GM19467 (cell line): ENCODE results near the gene CAMTA1.
"Not testable (repeated sequence)": the region's sequence is repeated elsewhere in the genome, so short reads cannot be mapped to it uniquely, and the experiment has no call there.

Experiments
- ATAC-seq: cut with Tn5 transposase; IDR thresholded peaks from one replicate; pipeline ENCODE4 v1.9.1; 2021; ENCODE audit warnings: mild to moderate bottlenecking, moderate library complexity; ENCODE audit not compliant: unreplicated experiment

CAMTA1 gene

DNA sequence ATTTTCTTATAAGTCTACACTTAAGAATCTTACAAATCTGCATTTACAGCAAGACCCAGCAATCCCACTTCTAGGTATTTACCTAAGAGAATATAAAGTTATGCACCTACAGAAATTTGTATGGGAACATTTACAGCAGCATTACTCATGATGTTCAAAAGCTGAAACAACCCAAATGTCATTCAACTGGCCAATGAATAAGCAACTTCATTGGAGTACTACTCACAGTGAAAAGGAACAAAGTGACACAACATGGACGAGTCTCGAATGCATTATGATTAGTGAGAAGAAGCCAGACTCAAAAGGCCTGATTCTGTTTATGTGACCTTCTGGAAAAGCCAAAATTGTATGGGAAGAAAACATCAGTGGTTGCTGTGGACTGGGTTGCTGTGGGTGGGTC, 116.9 kb downstream of the CAMTA1 start:
- ATAC-seq = no peak

DNA sequence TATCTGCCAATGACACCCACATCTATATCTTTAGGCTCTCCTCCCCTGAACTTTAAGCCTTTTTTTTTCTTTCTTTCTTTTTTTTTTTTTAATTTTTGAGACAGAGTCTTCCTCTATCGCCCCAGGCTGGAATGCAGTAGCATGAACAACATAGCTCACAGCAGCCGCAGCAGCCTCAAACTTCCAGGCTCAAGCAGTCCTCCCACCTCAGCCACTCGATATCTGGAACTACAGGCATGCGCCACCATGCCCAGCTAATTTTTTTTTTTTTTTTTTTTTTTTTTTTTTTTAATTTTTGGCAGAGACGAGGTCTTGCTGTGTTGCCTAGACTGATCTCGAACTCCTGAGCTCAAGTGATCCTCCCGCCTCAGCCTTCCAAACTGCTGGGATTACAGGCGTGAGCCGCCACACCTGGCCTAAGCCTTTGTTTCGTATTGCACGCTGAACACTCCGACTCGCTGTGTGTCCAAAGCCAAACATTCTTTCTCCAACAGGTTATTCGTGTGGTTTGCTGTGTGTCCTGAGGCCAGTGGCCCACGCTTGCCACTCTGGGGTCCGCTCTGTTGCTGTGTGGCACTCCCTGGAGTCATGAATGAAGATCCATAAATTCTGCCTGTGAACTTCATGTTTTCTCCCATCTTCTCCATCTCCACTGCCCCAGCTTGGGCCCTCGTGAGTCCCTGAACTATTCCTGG, 119.4 kb downstream of the CAMTA1 start:
- no peak for ATAC-seq

DNA sequence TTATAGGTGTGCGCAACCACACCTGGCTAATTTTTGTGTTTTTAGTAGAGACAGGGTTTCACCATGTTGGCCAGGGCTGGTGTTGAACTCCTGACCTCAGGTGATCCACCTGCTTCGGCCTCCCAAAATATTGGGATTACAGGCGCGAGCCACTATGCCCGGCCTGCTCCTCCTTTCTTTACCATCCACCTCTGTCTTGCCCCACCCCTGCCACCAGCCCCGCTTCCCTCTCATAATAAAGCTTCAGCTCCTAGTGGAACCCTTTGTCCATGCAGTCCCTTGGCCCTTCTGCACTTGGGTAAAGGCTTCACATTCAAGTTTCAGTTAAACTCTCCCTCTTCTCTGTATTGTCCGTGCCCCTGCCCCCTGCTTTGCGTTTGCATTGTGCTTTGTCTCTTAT, 120.1 kb downstream of the CAMTA1 start:
- no peak for ATAC-seq

DNA sequence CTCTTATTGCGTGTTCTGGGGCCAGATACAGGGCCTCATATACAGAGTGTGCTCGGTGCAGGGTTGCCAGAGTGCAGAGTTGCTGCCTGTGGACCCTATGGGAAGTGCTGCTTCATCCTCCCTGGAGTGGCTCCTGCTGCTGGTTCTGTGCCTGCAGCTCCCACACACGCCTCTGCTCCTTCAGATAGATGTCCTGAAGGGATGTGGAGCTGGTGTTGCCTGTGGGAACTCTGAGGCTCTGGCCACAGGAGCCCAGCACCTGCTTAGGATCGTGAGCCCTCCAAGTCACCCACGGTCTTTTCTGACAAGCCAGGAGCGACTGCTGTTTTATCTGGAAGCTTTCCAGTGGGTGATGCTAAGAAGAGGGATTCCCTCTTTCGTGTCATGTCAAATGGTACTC, 120.5 kb downstream of the CAMTA1 start:
- no peak for ATAC-seq

DNA sequence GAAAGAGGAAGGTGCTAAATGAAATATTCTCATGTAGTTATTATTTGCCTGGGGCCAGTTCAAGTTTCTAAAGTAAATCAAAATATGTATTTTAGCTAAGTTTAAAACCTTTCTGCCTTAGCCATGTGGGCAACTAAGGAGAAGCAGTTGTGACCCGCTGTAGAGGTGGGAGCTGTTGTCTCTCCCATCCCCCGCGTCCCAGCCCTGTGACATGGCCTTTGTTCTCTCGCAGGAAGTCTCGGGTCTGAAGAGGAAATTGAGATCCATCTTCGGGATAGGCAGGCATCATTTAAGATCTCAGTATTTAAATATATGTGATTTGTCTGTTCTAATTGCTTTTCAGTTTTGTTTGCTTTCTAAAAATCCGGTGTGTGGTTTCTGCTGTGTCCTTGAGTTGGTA, 121.5 kb downstream of the CAMTA1 start:
- no peak for ATAC-seq

DNA sequence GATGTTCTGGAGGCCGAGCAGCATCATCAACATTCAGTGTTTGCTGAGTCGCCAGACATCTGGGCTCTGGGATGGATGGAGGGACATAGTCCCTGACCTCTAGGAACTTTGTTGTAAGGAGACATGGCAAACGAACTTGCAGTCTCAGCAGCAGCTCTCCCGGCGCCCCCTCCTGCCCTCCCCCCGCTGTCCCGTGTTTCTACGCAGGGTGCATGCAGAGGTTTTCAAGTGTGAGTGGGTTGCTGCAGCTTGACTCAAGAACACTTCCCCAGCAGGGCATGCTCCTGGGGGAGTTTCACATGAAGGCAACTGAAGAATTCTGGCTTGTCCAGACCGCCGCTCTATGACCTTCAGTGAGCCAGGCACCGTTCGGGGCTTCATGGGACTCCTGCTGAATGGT, 121.9 kb downstream of the CAMTA1 start:
- ATAC-seq = no peak

DNA sequence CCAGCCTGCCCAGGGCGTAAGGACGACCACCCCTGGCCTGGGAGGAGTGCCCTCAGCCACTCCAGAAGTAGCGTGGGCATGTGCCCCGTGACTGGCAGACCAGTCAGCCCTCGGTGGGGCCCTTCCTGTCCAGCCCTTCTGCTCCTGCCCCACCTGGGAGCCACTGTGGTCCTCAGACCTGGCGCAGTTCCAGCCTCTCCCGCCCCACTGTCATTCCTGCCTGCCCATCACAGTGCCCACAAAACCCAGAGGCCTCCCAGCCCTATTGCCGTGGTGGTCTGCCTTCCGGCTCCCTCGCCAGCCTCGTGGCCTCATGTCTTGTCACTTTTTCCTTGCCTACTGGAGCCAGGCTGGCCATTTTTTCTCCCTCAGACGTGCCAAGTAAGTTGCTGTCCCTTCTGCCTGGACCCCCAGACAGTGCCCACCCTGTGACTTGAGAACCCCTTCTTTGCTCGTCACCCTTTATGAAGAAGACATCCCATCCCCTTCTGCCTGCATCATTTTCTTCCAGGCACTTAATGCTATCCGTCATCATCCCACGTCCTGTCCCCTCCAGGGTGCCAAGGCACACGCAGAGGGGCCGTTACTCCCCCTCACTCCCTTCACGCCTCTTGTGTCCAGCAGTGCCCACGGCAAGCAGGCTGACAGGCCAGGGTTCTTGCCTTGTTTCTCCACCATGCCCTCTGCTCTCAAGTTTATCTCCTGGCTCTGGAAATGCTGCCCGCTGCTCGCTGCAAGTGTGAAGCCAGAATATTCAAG, 122.6 kb downstream of the CAMTA1 start:
- ATAC-seq = no peak

DNA sequence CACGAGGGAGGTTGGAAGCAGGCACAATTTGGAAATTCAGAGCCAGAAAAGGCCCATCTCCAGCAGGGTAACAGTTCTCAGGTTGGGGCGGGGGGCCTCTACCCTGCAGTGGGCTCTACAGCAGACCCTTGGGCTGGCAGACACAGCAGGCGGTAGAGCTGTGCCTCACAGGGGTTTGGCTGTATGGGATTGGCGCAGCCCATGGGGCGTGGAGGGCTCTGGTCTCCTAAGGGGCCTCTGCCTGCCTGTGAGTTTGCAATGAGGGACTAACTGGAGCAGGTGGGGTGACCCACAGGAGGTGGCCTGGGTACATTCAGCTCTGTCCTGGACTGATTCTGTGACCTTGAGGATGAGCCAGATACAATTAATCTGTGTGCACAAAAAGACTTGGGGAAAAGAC, 124.1 kb downstream of the CAMTA1 start:
- ATAC-seq = no peak

DNA sequence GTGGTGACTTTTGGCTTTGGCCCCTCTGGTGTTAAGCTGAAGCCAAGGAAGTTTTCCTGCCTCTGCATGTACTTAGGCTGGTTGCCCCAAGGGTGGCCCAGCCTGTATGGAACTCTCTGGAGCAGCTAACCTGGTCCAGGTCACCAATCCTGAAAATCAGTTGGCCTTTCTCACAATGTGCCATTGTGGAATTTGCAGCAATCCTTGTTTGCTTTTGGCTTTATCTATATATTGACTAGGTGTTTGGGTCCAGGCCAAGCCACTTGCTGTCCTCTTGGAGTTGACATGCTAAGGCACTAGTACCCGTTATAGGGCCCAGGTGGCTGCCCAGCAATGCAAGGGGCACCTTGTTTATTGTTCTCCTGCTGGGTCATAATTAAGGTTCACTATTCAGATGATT, 124.6 kb downstream of the CAMTA1 start:
- ATAC-seq = no peak

DNA sequence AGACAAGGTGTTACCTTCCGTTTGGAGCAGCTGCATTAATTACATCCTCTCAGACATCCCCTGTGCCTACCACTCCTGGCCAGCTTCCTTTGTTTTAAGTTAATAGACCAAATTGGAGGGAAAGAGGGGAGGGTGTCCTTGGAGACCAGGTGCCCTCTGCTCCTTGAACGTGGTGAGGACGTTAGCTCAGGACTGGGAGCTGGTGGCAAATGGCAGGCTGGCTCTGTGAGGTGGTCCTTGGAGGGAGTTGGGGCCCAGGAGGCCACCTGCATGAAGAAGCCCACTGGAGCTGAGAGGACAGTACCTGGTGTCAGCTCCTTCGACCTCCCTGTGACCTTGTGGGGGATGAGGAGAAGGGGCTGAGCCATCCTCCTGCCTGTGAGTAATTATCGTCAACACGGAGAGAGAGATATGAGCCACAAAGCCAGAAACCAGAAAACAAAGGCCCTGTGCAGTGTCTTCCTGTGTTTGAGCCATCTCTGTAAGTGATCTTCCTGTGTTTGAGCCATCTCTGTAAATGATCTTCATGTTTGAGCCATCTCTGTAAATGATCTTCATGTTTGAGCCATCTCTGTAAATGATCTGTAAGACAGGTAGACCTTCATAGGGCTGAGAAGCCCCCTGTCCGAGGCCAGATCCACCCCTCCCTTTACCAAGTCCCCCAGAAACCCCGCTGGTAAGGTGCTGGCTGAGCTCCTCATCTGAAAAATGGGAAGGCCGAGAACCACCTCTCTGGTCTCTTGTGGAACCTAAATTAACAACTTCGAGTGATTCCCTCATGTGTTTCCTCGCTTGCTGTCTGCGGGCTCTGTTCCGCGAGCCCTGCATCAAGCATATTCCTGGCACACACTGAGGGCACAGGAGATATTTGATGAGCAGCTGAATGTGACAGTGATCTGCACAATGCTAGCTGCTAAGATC, 126.0 kb downstream of the CAMTA1 start:
- ATAC-seq = no peak

DNA sequence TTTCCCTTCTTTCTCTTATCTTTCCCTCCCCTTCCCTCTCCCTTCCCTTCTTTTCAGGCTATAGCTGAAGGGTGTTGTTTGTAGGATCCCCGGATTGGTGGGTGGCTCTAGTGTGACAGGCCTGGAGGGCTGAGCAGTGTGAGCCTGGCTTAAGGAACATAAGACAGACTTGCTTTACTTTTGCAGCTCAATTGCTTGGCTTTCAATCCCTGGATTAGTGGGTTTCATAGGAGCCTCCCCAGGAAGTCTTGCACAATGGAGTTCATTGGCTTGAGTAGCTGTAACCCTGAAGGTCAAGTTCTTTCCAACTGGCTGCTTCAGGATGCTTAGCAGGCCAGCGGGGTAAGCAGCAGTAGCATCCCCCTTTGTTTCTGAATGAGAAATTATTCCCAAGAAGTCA, 126.7 kb downstream of the CAMTA1 start:
- ATAC-seq = no peak

DNA sequence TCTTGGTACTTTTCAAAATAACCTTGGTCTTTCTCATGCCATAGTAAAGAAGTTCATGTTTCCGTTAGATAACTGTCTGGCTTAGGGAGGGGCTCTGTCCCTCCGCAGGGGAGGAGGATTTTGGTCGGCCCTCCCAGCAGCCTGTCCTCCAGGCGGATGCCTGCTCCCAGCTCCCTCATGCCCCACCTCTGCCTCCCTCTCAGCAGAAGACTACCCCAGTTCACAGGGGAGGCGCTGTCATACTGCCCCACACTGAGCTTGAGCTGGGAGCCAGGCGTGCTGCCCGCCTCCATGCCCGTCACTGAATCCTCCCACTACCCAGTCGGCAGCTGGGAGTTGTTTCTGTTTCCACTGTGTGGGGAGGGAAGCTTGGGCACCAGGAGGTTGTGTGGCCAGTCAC, 127.3 kb downstream of the CAMTA1 start:
- ATAC-seq = no peak

DNA sequence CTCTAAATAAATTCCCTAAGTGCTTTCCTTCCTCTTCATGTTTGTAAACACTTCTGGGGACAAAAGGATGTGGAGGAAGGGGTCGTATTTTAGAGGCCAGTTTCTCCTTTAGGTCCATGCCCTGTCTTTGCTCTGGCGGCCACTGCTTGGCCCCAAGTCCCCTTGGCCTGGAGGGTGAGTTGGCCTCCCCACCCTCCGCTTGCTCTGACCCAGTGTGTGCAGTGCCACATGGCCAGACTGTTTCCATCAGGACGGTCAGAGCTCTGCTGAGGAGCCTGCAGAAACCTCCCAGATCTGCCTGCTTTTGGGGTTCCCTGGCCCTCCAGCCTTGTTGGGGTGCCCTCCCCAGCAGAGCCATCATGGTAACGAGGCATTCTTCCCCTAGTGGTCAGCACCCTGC, 127.8 kb downstream of the CAMTA1 start:
- no peak for ATAC-seq

DNA sequence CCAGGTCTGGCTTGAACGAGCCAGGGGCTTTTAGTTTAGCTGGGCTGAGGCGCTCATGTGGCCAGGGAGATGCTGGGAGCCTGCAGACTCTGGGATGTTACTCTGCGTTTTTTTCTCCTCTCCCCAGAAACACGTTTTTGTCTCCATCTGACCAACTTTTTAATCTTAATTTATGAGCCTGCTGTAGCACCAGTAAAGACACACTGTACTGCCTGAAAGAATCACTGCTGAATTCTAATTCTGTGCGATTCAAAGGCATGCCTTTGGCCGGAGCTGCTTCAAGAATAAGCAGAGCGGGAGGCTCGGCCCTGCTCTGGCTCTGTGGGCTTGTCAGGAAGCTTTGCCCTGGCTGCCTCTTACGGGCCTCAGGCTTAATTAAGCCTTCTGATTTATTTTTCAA, 129.5 kb downstream of the CAMTA1 start:
- no peak for ATAC-seq

DNA sequence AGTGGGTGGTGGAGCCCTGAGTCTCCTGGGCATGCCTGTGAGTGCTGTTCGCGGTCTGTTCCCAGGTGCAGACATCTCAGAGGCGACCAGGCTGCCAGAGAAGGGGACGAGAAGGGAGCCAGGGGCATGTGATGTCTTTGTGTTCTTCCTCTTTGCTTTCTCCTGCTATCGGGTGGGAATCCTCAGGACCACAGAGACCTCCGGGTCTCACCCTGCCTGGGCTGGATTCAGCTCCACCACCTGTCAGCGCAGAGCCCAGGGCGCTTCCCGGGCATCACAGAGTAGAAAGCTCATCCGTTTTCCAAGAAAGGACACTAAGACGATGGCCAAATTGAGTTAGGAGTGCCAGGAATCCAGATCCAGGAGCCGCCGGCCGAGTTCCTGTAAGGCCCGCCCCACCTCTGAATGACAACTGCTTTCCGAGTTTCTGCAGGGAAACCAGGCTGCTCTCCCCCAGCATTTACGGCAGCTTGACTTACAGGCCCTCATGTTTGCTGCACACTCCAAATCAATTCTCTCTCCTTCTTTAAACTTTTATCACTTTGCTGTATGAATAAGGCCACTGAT, 130.8 kb downstream of the CAMTA1 start:
- ATAC-seq = no peak

DNA sequence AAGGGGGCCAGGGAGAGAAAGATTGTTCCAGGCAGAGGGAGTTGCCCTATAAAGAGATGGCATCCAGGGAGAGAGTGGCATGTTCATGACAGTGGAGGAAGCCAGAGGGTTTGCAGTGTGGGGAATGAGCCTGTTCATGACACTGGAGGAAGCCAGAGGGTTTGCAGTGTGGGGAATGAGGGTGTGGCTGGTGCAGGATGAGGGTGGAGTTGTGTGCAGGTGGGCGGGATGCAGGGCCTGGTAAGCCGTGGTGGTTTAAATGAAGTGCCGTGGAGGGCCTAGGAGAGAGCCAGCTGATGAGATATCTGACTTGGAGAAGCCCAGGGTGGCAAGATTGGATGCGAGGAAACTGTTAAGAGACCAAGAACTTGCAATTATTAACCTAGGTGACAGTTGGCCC, 131.8 kb downstream of the CAMTA1 start:
- ATAC-seq = no peak

DNA sequence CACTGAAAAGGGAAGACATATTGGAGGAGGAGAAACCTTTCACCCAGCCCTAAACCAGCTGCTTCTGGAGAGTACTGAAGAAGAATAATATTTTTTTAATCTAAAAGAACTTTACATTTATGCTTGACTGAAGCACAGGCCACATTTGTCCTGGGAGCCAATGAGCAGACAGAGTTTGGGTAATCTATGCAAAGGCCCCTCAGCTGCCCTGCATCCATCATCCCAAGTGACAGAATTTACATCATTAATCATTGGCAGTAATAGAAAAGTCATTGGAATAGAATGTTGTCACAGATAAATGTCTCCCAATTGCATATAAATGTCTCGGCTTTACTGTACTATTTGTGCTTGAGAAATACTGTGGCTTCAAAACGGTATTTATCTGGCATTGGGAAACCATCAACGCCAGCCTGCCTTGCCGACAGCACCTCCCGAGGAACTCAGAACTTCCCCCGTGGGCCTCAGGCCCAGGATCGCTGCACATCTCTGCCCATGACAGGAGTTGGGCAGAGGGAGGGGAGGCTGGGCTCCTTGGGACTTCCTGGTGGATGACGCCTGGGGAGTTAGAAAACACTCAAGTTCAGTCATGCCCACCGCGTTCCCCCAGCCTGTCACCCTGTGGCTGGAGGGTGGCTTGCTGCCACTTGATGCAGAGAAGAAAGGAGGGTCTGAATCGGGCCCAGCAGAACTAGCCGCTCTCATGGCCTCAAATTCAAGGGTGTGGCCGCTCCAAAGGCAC, 133.1 kb downstream of the CAMTA1 start:
- ATAC-seq = no peak

DNA sequence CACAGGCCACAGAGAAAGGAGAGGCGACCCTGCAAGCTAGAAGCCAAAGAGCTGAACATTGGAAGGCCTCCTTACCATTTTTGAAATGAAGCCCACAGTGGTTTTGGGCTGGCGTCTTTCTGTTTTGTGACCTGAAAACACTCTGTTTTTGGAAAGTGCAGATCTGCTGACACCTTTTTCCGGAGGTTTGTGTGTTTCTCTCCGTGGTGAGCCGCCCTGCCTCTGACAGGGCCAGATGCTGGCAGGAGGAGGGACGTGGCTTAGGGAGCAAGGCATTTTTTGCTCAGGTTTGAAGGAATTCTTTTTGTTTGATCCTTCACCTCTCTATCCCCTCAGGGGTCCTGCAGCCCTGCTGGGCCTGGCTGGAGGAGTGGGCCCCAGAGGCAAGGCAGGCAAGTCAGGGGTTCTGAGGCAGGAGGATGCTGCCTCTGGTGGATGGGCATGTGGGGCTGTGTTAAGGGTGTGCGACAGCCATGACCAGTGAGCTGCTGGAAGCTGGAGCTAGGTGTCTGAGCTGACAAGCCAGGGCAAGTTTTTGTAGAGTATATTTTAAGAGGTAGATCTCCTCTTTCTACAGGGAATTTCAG, 133.8 kb downstream of the CAMTA1 start:
- no peak for ATAC-seq

DNA sequence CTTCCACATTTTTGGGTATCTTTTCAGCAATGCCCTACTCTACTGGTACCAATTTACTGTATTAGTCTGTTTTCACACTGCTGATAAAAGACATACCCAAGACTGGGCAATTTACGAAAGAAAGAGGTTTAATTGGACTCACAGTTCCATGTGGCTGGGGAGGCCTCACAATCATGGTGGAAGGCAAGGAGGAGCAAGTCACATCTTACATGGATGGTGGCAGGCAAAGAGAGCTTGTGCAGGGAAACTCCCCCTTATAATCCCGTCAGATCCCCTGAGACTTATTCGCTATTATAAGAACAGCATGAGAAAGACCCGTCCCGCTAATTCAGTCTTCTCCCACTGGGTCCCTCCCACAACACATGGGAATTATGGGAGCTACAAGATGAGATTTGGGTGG, 136.3 kb downstream of the CAMTA1 start:
- ATAC-seq = not testable (repeated sequence)
